ENCODE data around the gene AGAP2.

DNA sequence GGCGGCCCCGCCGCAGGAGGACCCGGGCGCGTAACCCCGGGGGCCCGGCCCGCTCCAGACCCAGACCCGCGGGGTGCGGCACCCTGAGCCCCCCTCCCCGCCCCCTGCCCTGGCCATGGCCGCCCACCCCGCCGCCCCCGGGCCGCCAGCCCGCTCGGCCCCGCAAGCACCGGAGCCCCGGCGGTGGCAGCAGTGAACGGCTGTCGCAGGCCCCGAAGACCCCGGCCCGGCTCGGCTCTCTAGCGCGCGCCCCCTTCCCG, 16.6 kb upstream of the AGAP2 start:
- TF ChIP-seq, protein P1, sequence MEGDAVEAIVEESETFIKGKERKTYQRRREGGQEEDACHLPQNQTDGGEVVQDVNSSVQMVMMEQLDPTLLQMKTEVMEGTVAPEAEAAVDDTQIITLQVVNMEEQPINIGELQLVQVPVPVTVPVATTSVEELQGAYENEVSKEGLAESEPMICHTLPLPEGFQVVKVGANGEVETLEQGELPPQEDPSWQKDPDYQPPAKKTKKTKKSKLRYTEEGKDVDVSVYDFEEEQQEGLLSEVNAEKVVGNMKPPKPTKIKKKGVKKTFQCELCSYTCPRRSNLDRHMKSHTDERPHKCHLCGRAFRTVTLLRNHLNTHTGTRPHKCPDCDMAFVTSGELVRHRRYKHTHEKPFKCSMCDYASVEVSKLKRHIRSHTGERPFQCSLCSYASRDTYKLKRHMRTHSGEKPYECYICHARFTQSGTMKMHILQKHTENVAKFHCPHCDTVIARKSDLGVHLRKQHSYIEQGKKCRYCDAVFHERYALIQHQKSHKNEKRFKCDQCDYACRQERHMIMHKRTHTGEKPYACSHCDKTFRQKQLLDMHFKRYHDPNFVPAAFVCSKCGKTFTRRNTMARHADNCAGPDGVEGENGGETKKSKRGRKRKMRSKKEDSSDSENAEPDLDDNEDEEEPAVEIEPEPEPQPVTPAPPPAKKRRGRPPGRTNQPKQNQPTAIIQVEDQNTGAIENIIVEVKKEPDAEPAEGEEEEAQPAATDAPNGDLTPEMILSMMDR (IDR thresholded peaks at IDR 0.05), result no peak
- TF ChIP-seq POLR2AphosphoS5 (IDR thresholded peaks at IDR 0.05), result no peak
- TF ChIP-seq POLR2A (IDR thresholded peaks at IDR 0.05; ENCODE audit: low read depth), result no peak
- TF ChIP-seq EP300 (IDR thresholded peaks at IDR 0.05), result no peak

Measured in esophagus muscularis mucosa (tissue), 4 donors.